ENCODE results near the gene ALKBH8.

DNA sequence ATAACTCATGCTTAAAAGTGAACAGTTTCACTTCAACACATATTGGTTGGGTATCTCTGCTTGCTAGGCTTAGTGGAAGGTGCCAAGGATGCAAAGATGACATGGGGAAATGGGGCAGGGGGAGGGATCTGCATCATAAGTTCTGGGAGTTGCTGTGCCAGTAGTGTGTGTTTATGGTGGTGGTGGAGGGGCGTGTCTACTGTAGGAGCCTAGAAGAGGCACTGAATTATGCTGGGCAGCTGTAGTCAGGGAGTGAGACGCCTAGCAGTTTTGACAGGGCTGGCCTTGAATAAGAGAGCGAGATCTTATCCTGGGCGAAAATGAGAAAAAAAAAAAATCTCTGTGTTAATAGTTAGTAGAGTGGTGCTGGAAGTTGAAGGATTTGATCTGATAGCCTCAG is 28.4 kb upstream of the ALKBH8 start:
- TF ChIP-seq POLR2A (IDR thresholded peaks at IDR 0.05; ENCODE audit: low read depth, low read length) (no peak), PAX5 (IDR thresholded peaks at IDR 0.05; ENCODE audit: insufficient read depth, low read length, severe bottlenecking) (no peak), TAF1 (IDR thresholded peaks at IDR 0.05; ENCODE audit: low read depth, low read length) (no peak), POLR2AphosphoS5 (IDR thresholded peaks at IDR 0.05; ENCODE audit: low read depth, low read length) (no peak)

Measured in GM12891 (cell line).